ENCODE measurements around the gene ABHD12B.

ABHD12B gene

GRCh38 chr14:50839048-50839447 is 32.8 kb upstream of the ABHD12B start:
- DNase-seq: no peak

DNA sequence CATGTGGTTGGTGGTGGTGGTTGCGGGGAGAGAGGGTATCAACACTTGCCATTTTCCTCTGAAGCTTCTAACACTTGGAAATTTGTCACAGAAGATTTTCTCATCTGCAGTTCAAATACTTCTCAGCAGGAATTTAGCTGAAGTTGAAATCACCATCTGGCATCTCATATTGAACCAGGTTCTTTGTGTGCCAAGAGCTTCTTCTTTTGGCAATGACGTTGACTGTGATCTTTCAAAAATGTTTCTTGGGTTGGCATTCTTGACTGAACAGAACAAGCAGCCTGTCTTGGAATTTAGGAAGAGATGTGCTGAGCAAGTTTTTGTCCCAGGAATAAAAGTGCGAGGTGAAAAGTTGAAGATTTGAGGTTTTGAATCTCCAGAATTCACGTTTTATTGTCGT is 32.2 kb upstream of the ABHD12B start:
- no peak for DNase-seq

DNA sequence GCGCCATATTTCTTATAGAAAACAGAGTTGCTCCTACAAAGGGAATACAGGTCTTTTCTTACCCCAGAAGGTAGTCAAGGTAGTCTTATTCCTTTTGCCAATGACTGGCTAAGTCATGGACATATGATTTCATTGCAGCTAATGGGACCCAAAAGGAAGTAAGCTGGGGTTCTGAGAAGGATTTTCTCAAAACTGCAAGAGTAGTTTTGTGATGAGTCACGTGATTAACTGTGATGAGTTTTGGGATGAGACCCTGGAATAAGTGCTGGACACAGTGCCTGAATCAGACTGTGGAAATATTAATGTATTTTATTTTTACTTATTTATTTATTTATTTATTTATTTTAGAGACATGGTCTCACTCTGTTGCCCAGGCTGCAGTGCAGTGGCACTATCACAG is 27.5 kb upstream of the ABHD12B start:
- no peak for DNase-seq

DNA sequence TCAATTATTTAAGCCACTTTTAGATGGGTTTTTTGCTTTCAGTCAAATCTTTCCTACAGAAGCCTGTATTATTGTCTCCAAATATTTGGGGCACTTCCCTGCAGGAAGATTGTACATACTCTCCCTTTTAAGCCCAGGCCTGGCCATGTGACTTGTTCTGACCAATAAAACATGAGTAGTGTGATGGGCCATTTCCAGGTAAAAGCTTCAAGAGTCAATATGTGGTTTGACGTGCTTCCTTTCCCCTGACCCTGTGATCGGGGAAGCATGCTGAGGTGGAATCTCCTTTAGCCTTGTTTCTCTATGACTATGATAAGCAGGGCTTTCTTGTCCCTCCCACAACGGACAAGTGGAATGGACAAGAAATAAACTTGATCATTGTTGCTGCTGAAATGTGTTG is 26.7 kb upstream of the ABHD12B start:
- no peak for DNase-seq

DNA sequence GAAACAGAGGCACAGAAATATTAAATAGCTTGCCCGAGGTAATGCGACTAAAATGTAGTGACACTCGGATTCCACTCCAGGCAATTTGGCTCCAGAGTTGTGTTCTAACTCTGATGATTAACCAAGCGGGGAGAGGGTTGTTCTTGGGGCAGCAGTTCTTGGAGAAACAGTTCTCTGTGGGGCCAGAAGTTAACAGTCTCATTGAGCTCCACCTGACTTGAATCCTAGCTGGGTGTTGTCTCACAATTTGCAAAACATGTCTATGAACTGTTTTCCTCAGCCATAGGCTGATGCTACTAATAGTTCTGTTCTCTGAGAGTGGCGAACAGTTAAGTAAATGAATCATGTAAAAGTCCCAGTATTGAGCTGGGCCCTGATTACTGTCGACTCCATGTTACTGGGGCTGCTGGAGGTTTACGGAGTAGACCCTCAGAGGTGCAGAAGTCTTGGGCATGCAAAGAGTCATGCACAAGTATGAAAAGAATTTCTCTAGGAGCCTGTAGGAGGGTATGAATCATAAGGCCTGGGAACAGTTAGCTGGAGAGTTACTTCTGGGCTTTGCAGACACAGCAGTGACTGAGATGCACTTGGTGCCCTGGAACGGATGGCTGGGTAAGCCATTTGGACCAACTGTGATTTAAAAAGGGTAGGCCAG is 25.5 kb upstream of the ABHD12B start:
- DNase-seq: no peak

DNA sequence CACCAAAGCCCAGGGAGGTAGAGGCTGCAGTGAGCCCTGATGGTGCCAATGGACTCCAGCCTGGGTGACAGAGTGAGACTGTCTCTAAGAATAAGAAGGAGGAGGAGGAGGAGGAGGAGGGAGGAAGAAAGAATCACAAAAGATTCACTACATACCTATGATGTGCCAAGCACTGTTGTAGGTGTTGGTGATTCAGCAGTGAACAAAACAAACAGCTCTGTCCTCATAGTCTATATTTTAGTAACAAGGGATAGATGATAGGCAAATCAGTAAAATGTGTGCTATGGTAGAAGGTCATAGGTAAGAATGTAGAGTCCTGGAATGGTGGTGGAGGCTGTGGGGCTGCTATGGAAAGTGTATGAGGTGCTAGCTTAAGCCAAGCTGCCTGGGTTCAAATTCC is 18.0 kb upstream of the ABHD12B start:
- DNase-seq: no peak

DNA sequence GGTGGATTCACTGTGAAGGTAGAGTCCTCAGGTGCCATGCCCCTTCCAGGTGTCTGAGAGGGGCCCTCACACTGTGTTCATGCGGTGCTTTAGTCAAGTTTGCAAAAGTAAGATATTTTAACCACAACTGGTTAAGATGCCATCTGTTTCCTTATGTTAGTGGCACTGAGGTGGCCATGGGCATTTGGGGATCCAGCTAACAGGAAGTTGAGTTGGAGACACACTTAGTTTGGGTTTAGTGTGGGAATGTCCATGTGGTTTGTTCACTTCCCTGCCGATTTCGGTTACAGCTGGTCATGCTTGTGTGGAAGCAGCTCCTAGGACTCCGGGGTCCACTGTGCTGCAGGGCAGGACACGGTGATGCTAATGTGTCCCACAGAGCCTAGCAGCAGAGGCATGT is 17.3 kb upstream of the ABHD12B start:
- DNase-seq: no peak

DNA sequence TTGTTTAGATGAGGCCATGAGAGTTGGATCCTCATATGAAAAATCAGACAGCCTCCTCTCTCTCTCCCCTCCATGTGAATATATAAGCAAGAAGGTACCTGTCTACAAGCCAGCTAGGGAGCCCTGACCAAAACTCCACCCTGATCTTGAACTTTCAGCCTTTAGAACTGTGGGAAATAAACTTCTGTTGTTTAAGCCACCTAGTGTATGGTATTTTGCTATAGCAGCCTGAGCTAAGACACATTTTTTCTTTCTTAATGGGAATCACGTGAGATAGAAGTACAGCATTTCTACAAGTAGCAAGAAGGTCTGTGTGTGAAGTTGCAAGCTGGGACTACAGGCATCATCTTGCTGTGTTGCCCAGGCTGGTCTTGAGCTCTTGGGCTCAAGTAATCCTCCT is 16.3 kb upstream of the ABHD12B start:
- no peak for DNase-seq

- no peak for DNase-seq
Measured at GRCh38 chr14:50856660-50857059, 15.2 kb upstream of the ABHD12B start.

DNA sequence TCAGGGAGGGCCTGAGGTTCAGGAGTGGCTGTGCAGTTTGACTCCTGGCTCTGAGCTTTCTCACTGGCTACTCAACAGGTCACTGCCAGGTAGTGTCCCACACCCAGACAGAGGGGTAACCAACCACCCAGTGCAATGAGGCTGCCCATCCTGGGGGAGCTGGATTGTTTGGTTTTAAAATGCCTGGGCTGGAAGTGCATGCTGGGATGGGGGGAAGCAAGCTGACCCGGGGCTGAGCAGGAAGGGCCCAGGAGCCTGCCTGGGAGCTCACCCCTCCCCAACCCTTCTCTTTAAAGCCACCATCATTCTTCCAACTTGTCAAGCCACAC is 12.6 kb upstream of the ABHD12B start:
- DNase-seq: no peak

DNA sequence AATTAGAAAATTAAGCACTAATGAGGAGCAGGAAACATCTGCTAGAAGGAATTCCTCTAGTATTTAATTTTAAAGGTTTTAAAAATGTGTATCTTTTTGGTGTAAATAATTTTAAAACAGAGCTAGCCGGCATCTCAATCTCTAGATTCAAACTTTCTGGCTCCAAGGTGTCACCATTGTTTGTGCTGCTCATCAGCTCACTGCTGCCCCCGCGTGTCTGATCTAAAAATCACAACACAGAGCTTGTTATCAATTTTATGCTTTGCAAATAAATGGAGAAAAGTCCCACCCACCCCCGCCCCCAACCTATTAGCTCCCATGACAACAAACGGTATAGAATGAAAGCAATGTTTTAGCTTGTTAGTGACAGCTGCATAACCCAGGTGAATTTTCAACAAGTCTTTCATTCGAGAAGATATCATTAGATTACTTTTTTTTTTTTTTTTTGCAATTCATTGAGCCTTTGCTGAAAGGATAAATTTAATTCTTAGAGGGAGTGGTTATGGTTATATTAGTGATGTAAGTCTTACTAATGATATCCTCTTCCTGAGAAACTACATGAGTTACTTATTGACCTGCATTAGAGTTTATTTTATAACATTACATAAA is 11.3 kb upstream of the ABHD12B start:
- no peak for DNase-seq

DNA sequence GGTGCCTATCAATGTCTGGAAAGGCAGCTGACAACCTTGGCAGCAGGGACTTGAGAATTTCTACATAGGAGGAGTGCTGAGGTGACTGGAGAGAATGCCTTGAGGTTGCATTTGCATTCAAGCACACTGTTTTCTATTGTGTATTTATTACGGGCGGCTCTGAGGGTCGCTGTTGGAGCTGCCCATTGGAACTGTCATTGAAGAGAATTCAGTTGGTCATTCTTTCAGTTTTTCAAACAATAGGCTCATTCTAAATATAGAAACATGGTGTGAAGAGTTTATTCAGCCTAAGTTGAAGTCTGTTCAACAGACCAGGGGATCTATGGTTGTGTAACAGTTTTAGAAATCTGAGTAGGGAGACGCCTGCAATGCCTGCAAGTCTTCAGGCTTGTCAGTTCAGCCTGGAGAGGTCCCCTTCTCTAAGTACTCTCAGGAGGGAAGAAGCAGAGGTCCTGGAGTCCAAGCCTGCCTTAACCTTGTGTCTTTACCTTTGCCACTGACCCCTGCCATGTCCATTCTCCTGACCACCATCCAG is 9.8 kb upstream of the ABHD12B start:
- DNase-seq: no peak

DNA sequence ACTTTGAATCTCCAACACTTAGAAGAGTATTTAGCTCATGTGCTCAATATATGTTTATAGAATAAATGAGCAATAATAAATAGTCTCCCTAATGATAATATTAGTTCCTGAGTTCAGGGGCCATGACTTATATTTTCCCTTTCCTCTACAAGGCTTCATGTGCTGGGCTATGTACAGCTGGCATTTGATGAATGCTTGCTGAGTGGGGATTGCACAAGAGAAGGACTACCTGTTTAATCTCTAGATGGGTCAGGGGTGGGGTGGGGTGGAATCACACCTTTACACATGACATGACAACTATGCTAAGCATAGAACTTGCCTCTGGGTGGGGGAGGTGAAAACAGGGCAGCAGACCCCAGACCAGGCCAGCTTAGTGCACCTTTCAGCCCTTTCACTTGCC is 7.6 kb upstream of the ABHD12B start:
- DNase-seq: no peak

GRCh38 chr14:50864946-50865345 is 6.9 kb upstream of the ABHD12B start:
- DNase-seq: no peak

- no peak for DNase-seq
Measured at GRCh38 chr14:50865391-50866076, 6.3 kb upstream of the ABHD12B start.

- no peak for DNase-seq
Measured at GRCh38 chr14:50871228-50871627, 625 bp upstream of the ABHD12B start.

GRCh38 chr14:50874757-50875156 is 2.9 kb downstream of the ABHD12B start:
- no peak for DNase-seq

DNA sequence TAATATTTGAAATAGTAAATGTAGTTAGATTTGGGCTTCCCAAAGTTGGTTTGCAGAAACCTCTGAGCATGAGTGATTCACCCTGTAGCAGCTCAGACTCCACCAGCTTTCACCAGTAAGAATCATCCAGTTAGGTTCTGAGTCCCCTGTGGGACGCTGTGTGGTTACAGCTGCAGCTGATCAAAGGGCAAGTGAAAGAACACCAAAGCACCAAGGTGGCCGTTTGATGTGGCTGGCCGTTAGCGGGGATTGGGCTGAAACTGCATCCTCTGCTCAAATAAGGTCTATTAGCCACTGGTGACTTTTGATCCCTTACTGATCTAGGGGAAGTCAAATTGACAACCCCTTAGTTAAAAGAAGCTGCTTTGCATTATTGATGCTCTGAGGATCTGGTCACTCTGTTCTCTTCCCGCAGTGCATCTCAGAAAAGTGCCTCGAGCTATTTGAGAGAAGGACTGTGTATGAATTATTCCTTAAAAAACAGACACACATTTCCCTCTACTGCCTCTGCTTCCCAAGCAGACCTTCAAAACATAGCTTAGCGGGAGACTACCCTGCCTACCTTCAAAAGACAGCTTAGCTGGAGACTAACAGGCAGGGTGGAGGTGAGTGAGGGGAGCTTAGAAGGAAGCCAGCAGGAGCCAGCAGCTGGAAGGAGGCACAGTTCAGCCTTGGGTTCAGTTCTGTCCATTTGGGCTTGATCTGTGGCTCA is 3.7 kb downstream of the ABHD12B start:
- no peak for DNase-seq

GRCh38 chr14:50882932-50883826 is 11.3 kb downstream of the ABHD12B start:
- DNase-seq: no peak

- DNase-seq: no peak
Measured at GRCh38 chr14:50883827-50884197, 12.0 kb downstream of the ABHD12B start.

GRCh38 chr14:50887476-50887875 is 15.6 kb downstream of the ABHD12B start:
- no peak for DNase-seq

DNA sequence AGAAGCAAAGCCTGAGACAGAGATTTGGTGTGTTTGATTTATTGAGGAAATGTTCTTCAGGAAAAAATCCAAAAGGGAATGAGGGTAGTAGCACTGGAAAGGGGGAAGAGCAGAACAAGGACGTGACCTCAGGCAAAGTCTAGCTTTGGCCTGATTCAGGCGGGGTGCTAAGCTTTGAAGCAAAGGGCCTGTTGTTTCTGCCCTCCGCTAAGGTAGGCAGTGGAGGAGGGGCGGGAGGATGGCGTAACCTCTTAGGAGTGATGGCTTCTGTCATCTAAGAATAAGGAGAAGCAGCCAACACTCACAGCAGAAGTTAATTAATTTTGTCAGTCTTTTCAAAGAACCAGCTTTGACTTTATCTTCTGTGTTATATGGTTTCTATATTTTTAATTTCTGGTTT is 20.4 kb downstream of the ABHD12B start:
- no peak for DNase-seq

Measured in right kidney (tissue), 1 donor.